SK-N-SH treated with all-trans-retinoic acid at 6 μM for 48 hours (cell line): ENCODE data around the gene TTC13.

Experiments used
- ATAC-seq: fragments of 200-7000 bp; cut with Tn5 transposase; 3 replicates; pipeline ENCODE4 v1.9.1; 2020; ENCODE audit warnings: mild to moderate bottlenecking, moderate library complexity
- ARNTL ChIP-seq: fragments of 450-650 bp; formaldehyde crosslinking; IDR thresholded peaks from 2 replicates; pipeline ENCODE4 v1.5.0; 2020; ENCODE audit warnings: low read depth, mild to moderate bottlenecking, moderate library complexity, borderline replicate concordance
- BACH2 ChIP-seq: fragments of 250-450 bp; sonication (Bioruptor Pico); IDR thresholded peaks from 2 replicates; pipeline ENCODE4 v1.9.0; 2021; ENCODE audit warnings: mild to moderate bottlenecking, borderline replicate concordance
- CSDC2 ChIP-seq: fragments of 250-450 bp; sonication (Bioruptor Pico); IDR thresholded peaks from 2 replicates; pipeline ENCODE4 v1.5.0; 2020; ENCODE audit warnings: mild to moderate bottlenecking, moderate library complexity
- ESRRG ChIP-seq: fragments of 250-450 bp; sonication (Bioruptor Pico); IDR thresholded peaks from 2 replicates; pipeline ENCODE4 v1.6.1; 2021; ENCODE audit warnings: mild to moderate bottlenecking
- GLIS3 ChIP-seq: fragments of 250-450 bp; sonication (Bioruptor Pico); IDR thresholded peaks from 2 replicates; pipeline ENCODE4 v1.5.0; 2020; ENCODE audit warnings: mild to moderate bottlenecking, moderate library complexity
- ISL1 ChIP-seq: fragments of 250-450 bp; sonication (Bioruptor Pico); IDR thresholded peaks from 2 replicates; pipeline ENCODE4 v2.1.2; 2022; ENCODE audit warnings: mild to moderate bottlenecking, moderate library complexity
- OSR1 ChIP-seq: fragments of 250-450 bp; sonication (Bioruptor Pico); IDR thresholded peaks from 2 replicates; pipeline ENCODE4 v1.8.0; 2022; ENCODE audit warnings: moderate library complexity, mild to moderate bottlenecking, inconsistent platforms
- PPARA ChIP-seq: fragments of 250-450 bp; sonication (Bioruptor Pico); IDR thresholded peaks from 2 replicates; pipeline ENCODE4 v1.5.0; 2020; ENCODE audit warnings: mild to moderate bottlenecking, borderline replicate concordance
- TCF4 ChIP-seq: fragments of 250-450 bp; sonication (Bioruptor Pico); IDR thresholded peaks from 2 replicates; pipeline ENCODE4 v1.8.0; 2021; ENCODE audit warnings: mild to moderate bottlenecking, moderate library complexity, borderline replicate concordance
- TOX ChIP-seq: fragments of 250-450 bp; sonication (Bioruptor Pico); IDR thresholded peaks from 2 replicates; pipeline ENCODE4 v1.8.0; 2021; ENCODE audit warnings: mild to moderate bottlenecking, moderate library complexity, borderline replicate concordance
- ZC3H10 ChIP-seq: fragments of 250-450 bp; sonication (Bioruptor Pico); IDR thresholded peaks from 2 replicates; pipeline ENCODE4 v1.5.1; 2021; ENCODE audit warnings: mild to moderate bottlenecking, moderate library complexity
- ZFP3 ChIP-seq: fragments of 250-450 bp; sonication (Bioruptor Pico); IDR thresholded peaks from 2 replicates; pipeline ENCODE4 v1.5.0; 2020; ENCODE audit warnings: mild to moderate bottlenecking, moderate library complexity
- ZFP30 ChIP-seq: fragments of 450-650 bp; formaldehyde crosslinking; IDR thresholded peaks from 2 replicates; pipeline ENCODE4 v1.5.0; 2022; ENCODE audit warnings: mild to moderate bottlenecking, moderate library complexity
- ZNF565 ChIP-seq: fragments of 450-650 bp; formaldehyde crosslinking; conservative IDR thresholded peaks from 2 replicates; pipeline ENCODE4 v1.5.0; 2020; ENCODE audit warnings: low read depth, mild to moderate bottlenecking, moderate library complexity
- ZNF8 ChIP-seq: fragments of 450-650 bp; formaldehyde crosslinking; IDR thresholded peaks from 2 replicates; pipeline ENCODE4 v1.5.0; 2020; ENCODE audit warnings: mild to moderate bottlenecking, moderate library complexity
- TF ChIP-seq, protein P1 (sequence below): fragments of 250-450 bp; sonication (Bioruptor Pico); IDR thresholded peaks from 2 replicates; pipeline ENCODE4 v1.8.0; 2020; ENCODE audit warnings: mild to moderate bottlenecking, moderate library complexity, borderline replicate concordance
- TF ChIP-seq, protein P2 (sequence below): fragments of 250-450 bp; sonication (Bioruptor Pico); IDR thresholded peaks from 2 replicates; pipeline ENCODE4 v1.8.0; 2021; ENCODE audit warnings: low read depth, mild to moderate bottlenecking, moderate library complexity, borderline replicate concordance
- TF ChIP-seq, protein P3 (sequence below): fragments of 250-450 bp; sonication (Bioruptor Pico); IDR thresholded peaks from 2 replicates; pipeline ENCODE4 v1.5.0; 2020; ENCODE audit warnings: mild to moderate bottlenecking, moderate library complexity
- TF ChIP-seq, protein P4 (sequence below): fragments of 250-450 bp; sonication (Bioruptor Pico); IDR thresholded peaks from 2 replicates; pipeline ENCODE4 v1.5.1; 2020; ENCODE audit warnings: low read depth, mild to moderate bottlenecking, moderate library complexity

Gene TTC13

DNA sequence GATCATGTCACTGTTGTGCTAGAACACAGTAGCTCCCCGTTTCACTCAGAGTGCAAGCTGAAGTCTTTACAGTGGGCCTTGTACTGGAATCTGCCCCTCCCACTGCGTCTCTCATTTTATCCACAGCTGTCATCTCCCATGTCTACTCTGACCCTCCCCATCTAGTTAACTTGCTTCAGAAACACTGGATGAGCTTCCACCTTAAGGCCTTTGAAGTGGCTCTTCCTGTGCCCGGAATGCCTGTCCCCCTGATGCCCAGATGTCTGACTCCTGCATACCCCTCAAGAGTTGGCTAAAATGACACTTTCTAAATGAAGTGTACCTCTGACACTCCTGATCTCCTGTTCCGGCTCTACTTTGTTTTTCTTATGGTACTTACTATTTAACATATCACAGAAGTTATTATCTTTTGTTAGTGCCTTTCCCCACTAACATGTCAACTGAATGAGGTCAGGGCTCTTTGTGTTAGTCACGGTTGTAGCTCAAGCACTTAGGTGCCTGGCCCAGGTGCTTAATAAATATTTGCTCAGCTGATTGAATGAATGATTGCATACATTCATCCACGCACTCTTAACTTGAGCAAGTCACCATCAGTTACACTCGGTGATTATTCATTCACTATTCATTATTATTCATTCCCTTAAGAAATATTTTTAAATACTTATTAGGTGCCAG lies 13.6 kb upstream of the TTC13 start:
- ATAC-seq, result no peak
- TF ChIP-seq, protein P1, sequence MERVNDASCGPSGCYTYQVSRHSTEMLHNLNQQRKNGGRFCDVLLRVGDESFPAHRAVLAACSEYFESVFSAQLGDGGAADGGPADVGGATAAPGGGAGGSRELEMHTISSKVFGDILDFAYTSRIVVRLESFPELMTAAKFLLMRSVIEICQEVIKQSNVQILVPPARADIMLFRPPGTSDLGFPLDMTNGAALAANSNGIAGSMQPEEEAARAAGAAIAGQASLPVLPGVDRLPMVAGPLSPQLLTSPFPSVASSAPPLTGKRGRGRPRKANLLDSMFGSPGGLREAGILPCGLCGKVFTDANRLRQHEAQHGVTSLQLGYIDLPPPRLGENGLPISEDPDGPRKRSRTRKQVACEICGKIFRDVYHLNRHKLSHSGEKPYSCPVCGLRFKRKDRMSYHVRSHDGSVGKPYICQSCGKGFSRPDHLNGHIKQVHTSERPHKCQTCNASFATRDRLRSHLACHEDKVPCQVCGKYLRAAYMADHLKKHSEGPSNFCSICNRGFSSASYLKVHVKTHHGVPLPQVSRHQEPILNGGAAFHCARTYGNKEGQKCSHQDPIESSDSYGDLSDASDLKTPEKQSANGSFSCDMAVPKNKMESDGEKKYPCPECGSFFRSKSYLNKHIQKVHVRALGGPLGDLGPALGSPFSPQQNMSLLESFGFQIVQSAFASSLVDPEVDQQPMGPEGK (CRISPR knock-in tag), result no peak
- TF ChIP-seq ZFP30 (no peak), CSDC2 (CRISPR knock-in tag) (no peak)

DNA sequence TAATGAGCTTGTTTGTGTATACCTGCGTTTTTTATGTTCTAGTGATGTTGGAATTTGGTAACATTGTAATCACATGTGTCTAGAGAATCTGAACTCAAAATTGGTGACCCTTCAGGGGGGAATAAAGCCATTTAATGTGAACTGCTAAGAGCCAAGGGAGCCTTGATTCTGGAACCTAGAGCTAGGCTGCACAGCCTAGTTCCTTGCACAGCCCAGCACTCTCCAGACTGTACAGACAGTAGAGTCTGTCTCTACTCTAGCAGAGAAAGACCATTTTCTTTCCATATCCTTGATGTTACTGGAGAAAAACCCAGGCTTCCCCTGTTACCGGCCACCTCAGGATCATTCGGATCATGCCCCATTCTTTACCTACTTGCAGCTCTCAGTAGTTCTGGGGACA lies 8.8 kb upstream of the TTC13 start:
- ATAC-seq, result peak; percentile 67
- TF ChIP-seq, protein P1 (CRISPR knock-in tag), result no peak
- no peak for TF ChIP-seq ZC3H10
- no peak for TF ChIP-seq ZNF565 (CRISPR knock-in tag)
- no peak for TF ChIP-seq ISL1 (CRISPR knock-in tag)
- TF ChIP-seq, protein P2, sequence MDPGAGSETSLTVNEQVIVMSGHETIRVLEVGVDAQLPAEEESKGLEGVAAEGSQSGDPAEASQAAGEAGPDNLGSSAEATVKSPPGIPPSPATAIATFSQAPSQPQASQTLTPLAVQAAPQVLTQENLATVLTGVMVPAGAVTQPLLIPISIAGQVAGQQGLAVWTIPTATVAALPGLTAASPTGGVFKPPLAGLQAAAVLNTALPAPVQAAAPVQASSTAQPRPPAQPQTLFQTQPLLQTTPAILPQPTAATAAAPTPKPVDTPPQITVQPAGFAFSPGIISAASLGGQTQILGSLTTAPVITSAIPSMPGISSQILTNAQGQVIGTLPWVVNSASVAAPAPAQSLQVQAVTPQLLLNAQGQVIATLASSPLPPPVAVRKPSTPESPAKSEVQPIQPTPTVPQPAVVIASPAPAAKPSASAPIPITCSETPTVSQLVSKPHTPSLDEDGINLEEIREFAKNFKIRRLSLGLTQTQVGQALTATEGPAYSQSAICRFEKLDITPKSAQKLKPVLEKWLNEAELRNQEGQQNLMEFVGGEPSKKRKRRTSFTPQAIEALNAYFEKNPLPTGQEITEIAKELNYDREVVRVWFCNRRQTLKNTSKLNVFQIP, result no peak
- no peak for TF ChIP-seq CSDC2 (CRISPR knock-in tag)
- TF ChIP-seq, protein P3, sequence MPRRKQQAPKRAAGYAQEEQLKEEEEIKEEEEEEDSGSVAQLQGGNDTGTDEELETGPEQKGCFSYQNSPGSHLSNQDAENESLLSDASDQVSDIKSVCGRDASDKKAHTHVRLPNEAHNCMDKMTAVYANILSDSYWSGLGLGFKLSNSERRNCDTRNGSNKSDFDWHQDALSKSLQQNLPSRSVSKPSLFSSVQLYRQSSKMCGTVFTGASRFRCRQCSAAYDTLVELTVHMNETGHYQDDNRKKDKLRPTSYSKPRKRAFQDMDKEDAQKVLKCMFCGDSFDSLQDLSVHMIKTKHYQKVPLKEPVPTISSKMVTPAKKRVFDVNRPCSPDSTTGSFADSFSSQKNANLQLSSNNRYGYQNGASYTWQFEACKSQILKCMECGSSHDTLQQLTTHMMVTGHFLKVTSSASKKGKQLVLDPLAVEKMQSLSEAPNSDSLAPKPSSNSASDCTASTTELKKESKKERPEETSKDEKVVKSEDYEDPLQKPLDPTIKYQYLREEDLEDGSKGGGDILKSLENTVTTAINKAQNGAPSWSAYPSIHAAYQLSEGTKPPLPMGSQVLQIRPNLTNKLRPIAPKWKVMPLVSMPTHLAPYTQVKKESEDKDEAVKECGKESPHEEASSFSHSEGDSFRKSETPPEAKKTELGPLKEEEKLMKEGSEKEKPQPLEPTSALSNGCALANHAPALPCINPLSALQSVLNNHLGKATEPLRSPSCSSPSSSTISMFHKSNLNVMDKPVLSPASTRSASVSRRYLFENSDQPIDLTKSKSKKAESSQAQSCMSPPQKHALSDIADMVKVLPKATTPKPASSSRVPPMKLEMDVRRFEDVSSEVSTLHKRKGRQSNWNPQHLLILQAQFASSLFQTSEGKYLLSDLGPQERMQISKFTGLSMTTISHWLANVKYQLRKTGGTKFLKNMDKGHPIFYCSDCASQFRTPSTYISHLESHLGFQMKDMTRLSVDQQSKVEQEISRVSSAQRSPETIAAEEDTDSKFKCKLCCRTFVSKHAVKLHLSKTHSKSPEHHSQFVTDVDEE (CRISPR knock-in tag), result no peak
- no peak for TF ChIP-seq TOX (CRISPR knock-in tag)
- TF ChIP-seq ZFP3 (CRISPR knock-in tag), result no peak
- TF ChIP-seq ARNTL, result no peak
- TF ChIP-seq ZFP30, result no peak
- TF ChIP-seq, all 23 proteins: peak for 0

DNA sequence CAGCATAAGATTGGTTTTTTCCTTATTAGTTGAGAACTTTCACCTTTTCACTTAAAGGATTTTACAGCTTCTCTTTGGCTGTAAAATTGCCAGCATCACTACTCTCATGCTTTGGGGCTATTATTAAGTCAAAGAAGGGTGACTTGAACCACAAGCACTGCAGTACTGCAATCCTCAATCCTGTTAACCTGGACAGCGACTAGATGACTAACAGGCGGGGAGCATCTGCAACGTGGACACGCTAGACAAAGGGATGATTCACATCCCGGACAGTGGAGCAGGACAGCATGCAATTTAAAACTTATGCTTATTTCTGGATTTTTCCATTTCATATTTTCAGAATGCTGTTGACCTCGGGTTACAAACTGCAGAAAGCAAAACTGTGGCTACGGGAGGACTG lies 8.3 kb upstream of the TTC13 start:
- TF ChIP-seq ESRRG (CRISPR knock-in tag) (no peak), ZC3H10 (no peak), ARNTL (no peak), TCF4 (no peak), BACH2 (CRISPR knock-in tag) (no peak), ZNF8 (CRISPR knock-in tag) (no peak), ISL1 (CRISPR knock-in tag) (no peak)
- TF ChIP-seq, protein P4, sequence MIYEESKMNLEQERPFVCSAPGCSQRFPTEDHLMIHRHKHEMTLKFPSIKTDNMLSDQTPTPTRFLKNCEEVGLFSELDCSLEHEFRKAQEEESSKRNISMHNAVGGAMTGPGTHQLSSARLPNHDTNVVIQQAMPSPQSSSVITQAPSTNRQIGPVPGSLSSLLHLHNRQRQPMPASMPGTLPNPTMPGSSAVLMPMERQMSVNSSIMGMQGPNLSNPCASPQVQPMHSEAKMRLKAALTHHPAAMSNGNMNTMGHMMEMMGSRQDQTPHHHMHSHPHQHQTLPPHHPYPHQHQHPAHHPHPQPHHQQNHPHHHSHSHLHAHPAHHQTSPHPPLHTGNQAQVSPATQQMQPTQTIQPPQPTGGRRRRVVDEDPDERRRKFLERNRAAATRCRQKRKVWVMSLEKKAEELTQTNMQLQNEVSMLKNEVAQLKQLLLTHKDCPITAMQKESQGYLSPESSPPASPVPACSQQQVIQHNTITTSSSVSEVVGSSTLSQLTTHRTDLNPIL (CRISPR knock-in tag), result no peak
- peak; percentile 100 for ATAC-seq

DNA sequence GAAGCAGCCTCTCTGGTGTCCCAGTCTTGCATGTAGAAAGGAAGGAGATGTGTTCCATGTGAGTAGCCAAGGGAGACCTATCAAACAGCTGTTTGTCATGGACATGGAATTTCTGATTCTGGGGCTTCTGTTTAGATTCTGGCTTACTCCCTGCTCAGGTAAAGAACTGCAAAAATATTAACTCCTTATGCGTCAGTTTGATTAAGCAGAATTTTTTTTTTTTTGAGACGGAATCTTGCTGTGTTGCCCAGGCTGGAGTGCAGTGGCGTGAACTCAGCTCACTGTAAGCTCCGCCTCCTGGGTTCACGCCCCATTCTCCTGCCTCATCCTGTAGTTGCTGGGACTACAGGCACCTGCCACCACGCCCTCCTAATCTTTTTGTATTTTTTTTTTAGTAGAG lies 7.0 kb upstream of the TTC13 start:
- ATAC-seq, result no peak
- TF ChIP-seq OSR1 (CRISPR knock-in tag) (no peak), PPARA (CRISPR knock-in tag) (no peak), TOX (CRISPR knock-in tag) (no peak), ZC3H10 (no peak), CSDC2 (CRISPR knock-in tag) (no peak), GLIS3 (CRISPR knock-in tag) (no peak), ESRRG (CRISPR knock-in tag) (no peak), ZNF565 (CRISPR knock-in tag) (no peak)
- TF ChIP-seq, protein P3 (CRISPR knock-in tag), result no peak
- TF ChIP-seq, protein P2, result no peak
